Trophoblast cell (in vitro differentiated cells and primary cell): Measurements from ENCODE around the gene METRN.

Experiments used
- DNase-seq, 2 donors: peaks; one replicate each; pipeline ENCODE4 v3.0.0-alpha.2; 2016
- H2AFZ ChIP-seq: 2 replicates; pipeline ENCODE4 v1.6.1; 2013; ENCODE audit warnings: low read length, moderate library complexity, mild to moderate bottlenecking; ENCODE audit not compliant: insufficient read depth, poor library complexity
- H2AK5ac ChIP-seq: 2 replicates; pipeline ENCODE4 v1.6.1; 2013; ENCODE audit warnings: mild to moderate bottlenecking, low read length
- H2BK120ac ChIP-seq: 2 replicates; pipeline ENCODE4 v1.6.1; 2013; ENCODE audit warnings: low read length, mild to moderate bottlenecking, moderate library complexity; ENCODE audit not compliant: insufficient read depth, poor library complexity
- H2BK12ac ChIP-seq: 2 replicates; pipeline ENCODE4 v1.6.1; 2013; ENCODE audit warnings: mild to moderate bottlenecking, low read length, moderate library complexity
- H2BK5ac ChIP-seq: 2 replicates; pipeline ENCODE4 v1.6.1; 2013; ENCODE audit warnings: low read length, low read depth, moderate library complexity, mild to moderate bottlenecking; ENCODE audit not compliant: poor library complexity
- H3K14ac ChIP-seq: 2 replicates; pipeline ENCODE4 v1.6.1; 2013; ENCODE audit warnings: mild to moderate bottlenecking, low read length
- H3K18ac ChIP-seq: 2 replicates; pipeline ENCODE4 v1.6.1; 2013; ENCODE audit warnings: mild to moderate bottlenecking, low read length
- H3K23ac ChIP-seq: 2 replicates; pipeline ENCODE4 v1.6.1; 2013; ENCODE audit warnings: low read length
- H3K27ac ChIP-seq: 2 replicates; pipeline ENCODE4 v1.5.1; 2013; ENCODE audit warnings: low read depth, mild to moderate bottlenecking, inconsistent platforms, low read length, moderate library complexity
- H3K27me3 ChIP-seq: 2 replicates; pipeline ENCODE4 v1.6.1; 2013; ENCODE audit warnings: inconsistent platforms, mild to moderate bottlenecking, low read length, moderate library complexity; ENCODE audit not compliant: insufficient read depth
- H3K36me3 ChIP-seq, 2 experiments: 1 replicate in 1 of 2; 2 replicates in 1 of 2; pipeline ENCODE4 v1.6.1; 2013; ENCODE audit warnings: low read length in 2 of 2, mild to moderate bottlenecking in 2 of 2, moderate library complexity in 1 of 2; ENCODE audit not compliant: insufficient read depth in 2 of 2, control insufficient read depth in 1 of 2
- H3K4ac ChIP-seq: 2 replicates; pipeline ENCODE4 v1.6.1; 2013; ENCODE audit warnings: low read depth, mild to moderate bottlenecking, low read length, moderate library complexity
- H3K4me1 ChIP-seq, 2 experiments: 1 replicate in 1 of 2; 2 replicates in 1 of 2; pipeline ENCODE4 v1.6.1; 2013; ENCODE audit warnings: low read length in 2 of 2, mild to moderate bottlenecking in 2 of 2, moderate library complexity in 1 of 2; ENCODE audit not compliant: insufficient read depth in 2 of 2, control insufficient read depth in 1 of 2
- H3K4me2 ChIP-seq: 2 replicates; pipeline ENCODE4 v1.6.1; 2013; ENCODE audit warnings: inconsistent platforms, mild to moderate bottlenecking, low read length, moderate library complexity
- H3K4me3 ChIP-seq: 2 replicates; pipeline ENCODE4 v1.5.1; 2013; ENCODE audit warnings: mild to moderate bottlenecking, low read depth, low read length, inconsistent platforms
- H3K79me1 ChIP-seq: one replicate; pipeline ENCODE4 v1.6.1; 2013; ENCODE audit warnings: low read length
- H3K79me2 ChIP-seq: 2 replicates; pipeline ENCODE4 v1.6.1; 2013; ENCODE audit warnings: low read length, mild to moderate bottlenecking; ENCODE audit not compliant: control insufficient read depth, insufficient read depth, poor library complexity
- H3K9ac ChIP-seq: 2 replicates; pipeline ENCODE4 v1.6.1; 2013; ENCODE audit warnings: mild to moderate bottlenecking, low read length
- H3K9me3 ChIP-seq: 2 replicates; pipeline ENCODE4 v1.6.1; 2013; ENCODE audit warnings: low read depth, mild to moderate bottlenecking, control low read depth, inconsistent platforms, low read length; ENCODE audit not compliant: insufficient read depth
- H4K12ac ChIP-seq: 2 replicates; pipeline ENCODE4 v1.6.1; 2013; ENCODE audit warnings: low read depth, mild to moderate bottlenecking, low read length, moderate library complexity
- H4K8ac ChIP-seq: 2 replicates; pipeline ENCODE4 v1.6.1; 2013; ENCODE audit warnings: low read depth, mild to moderate bottlenecking, low read length, moderate library complexity
- H4K91ac ChIP-seq: one replicate; pipeline ENCODE4 v1.6.1; 2013; ENCODE audit warnings: low read depth, mild to moderate bottlenecking, low read length, moderate library complexity
- WGBS: extraction: QIAGEN DNeasy Blood & Tissue Kit; methylation state at CpG from one replicate; pipeline ENCODE4 v1.1.7; 2013; ENCODE audit warnings: missing lambda C conversion rate; ENCODE audit not compliant: insufficient read length, insufficient coverage; ENCODE audit errors: extremely low coverage; 5-methylcytosine and 5-hydroxymethylcytosine counted together

Gene METRN

GRCh38 chr16:684961-685696, 29.8 kb upstream of the METRN start:
- no peak overlapping the region for H2AFZ ChIP-seq
- no peak overlapping the region for H2BK120ac ChIP-seq
- H3K4me3 ChIP-seq, result peak overlapping the region; percentile 10
- H3K79me1 ChIP-seq, result peaks cover 14% of the 10 kb centered on the region
- DNase-seq, result no peak
- H4K91ac ChIP-seq, result no peak overlapping the region
- H2AK5ac ChIP-seq, result no peak overlapping the region
- no peak overlapping the region for H3K23ac ChIP-seq
- no CpG with 5 or more reads among the region's 61 CpGs for WGBS
- no peak overlapping the region for H2BK12ac ChIP-seq
- no peak overlapping the region for H3K9ac ChIP-seq
- no peak overlapping the region for H3K14ac ChIP-seq
- H4K8ac ChIP-seq, result peak overlapping the region; percentile 24
- peaks cover 6% of the 10 kb centered on the region for H3K9me3 ChIP-seq
- no peak overlapping the region for H4K12ac ChIP-seq
- H3K4me2 ChIP-seq, result no peak overlapping the region
- peaks cover 54 to 57% of the 10 kb centered on the region in 2 experiments for H3K36me3 ChIP-seq
- H2BK5ac ChIP-seq, result no peak overlapping the region
- no peak overlapping the region for H3K27ac ChIP-seq
- peaks cover 20% of the 10 kb centered on the region for H3K79me2 ChIP-seq
- H3K18ac ChIP-seq, result no peak overlapping the region
- peaks cover 28 to 34% of the 10 kb centered on the region in 2 experiments for H3K4me1 ChIP-seq
- no peaks in the 10 kb centered on the region for H3K27me3 ChIP-seq
- no peak overlapping the region for H3K4ac ChIP-seq

GRCh38 chr16:685967-686366, 29.0 kb upstream of the METRN start:
- no peak overlapping the region for H3K9ac ChIP-seq
- H3K14ac ChIP-seq, result no peak overlapping the region
- peaks cover 11% of the 10 kb centered on the region for H3K79me1 ChIP-seq
- DNase-seq, result no peak
- no peak overlapping the region for H2BK120ac ChIP-seq
- H4K8ac ChIP-seq, result no peak overlapping the region
- no peak overlapping the region for H2AFZ ChIP-seq
- no peak overlapping the region for H4K91ac ChIP-seq
- no peak overlapping the region for H3K4me3 ChIP-seq
- H3K23ac ChIP-seq, result no peak overlapping the region
- no peak overlapping the region for H3K4me2 ChIP-seq
- H3K79me2 ChIP-seq, result peaks cover 14% of the 10 kb centered on the region
- H2BK5ac ChIP-seq, result no peak overlapping the region
- no peak overlapping the region for H3K27ac ChIP-seq
- no peak overlapping the region for H4K12ac ChIP-seq
- peaks cover 6% of the 10 kb centered on the region for H3K9me3 ChIP-seq
- no peak overlapping the region for H3K4ac ChIP-seq
- H3K18ac ChIP-seq, result no peak overlapping the region
- peaks cover 26 to 34% of the 10 kb centered on the region in 2 experiments for H3K4me1 ChIP-seq
- peaks cover 54% of the 10 kb centered on the region in 2 experiments for H3K36me3 ChIP-seq
- no CpG with 5 or more reads among the region's 10 CpGs for WGBS
- no peak overlapping the region for H2BK12ac ChIP-seq
- H2AK5ac ChIP-seq, result no peak overlapping the region
- no peaks in the 10 kb centered on the region for H3K27me3 ChIP-seq

DNA sequence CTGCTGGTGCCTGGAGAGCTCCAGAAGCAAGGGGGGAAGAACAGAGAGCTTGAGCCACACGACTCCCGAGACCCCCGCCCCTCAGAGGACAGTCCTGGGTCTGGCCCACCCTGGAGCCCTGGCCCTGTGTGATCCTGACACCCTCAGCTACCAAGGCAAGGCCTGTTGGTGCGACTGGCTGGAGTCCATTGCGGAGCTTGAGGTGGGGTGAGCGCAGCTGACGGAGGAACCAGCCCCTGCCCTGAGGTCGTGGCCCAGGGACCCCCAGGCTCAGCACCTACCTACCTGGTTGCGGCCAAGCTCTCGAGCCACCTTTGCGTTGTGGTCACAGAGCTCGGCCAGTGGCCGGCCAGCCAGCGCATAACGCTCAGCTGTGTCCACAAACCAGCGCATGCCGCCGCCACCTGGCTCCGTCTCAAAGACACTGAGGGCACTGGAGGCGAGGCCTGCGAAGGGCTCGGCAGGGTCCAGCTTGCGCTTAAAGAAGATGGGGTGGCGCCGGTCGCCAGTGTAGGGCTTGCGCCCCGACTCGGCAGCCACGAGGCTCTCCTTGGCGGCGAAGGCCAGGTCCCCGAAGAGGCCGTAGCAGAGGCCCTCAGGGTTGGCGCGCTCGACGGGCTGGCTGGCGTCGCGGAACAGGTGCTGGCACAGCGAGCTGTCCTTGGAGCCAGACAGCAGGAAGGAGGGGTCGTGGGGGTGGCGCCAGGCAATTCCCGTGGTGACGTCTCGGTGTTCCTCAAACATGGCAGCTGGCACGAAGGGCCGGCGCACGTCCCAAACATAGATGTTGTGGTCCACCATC, 28.3 kb upstream of the METRN start:
- peaks cover 6% of the 10 kb centered on the region for H3K9me3 ChIP-seq
- no peak overlapping the region for H3K4ac ChIP-seq
- H3K4me2 ChIP-seq, result no peak overlapping the region
- no peak overlapping the region for H3K18ac ChIP-seq
- H2AFZ ChIP-seq, result no peak overlapping the region
- no peak overlapping the region for H3K27ac ChIP-seq
- H3K23ac ChIP-seq, result no peak overlapping the region
- no peak for DNase-seq
- H4K91ac ChIP-seq, result no peak overlapping the region
- H3K14ac ChIP-seq, result no peak overlapping the region
- no peak overlapping the region for H3K9ac ChIP-seq
- H3K4me1 ChIP-seq, result peaks cover 22 to 29% of the 10 kb centered on the region in 2 experiments
- WGBS, result no CpG with 5 or more reads among the region's 51 CpGs
- peaks cover 9% of the 10 kb centered on the region for H3K79me2 ChIP-seq
- no peak overlapping the region for H2BK120ac ChIP-seq
- H3K79me1 ChIP-seq, result peaks cover 11% of the 10 kb centered on the region
- H4K8ac ChIP-seq, result no peak overlapping the region
- no peak overlapping the region for H3K4me3 ChIP-seq
- H3K36me3 ChIP-seq, result peaks cover 48% of the 10 kb centered on the region in 2 experiments
- no peak overlapping the region for H4K12ac ChIP-seq
- no peak overlapping the region for H2BK5ac ChIP-seq
- H2AK5ac ChIP-seq, result no peak overlapping the region
- no peak overlapping the region for H2BK12ac ChIP-seq
- H3K27me3 ChIP-seq, result no peaks in the 10 kb centered on the region

GRCh38 chr16:687499-687898, 27.4 kb upstream of the METRN start:
- Histone ChIP-seq H4K8ac (no peak overlapping the region), H3K14ac (no peak overlapping the region), H3K4me2 (no peak overlapping the region), H4K12ac (no peak overlapping the region), H3K4ac (no peak overlapping the region), H2AK5ac (no peak overlapping the region), H2BK5ac (no peak overlapping the region), H3K9me3 (peaks cover 6% of the 10 kb centered on the region), H3K79me2 (peaks cover 8% of the 10 kb centered on the region), H3K27ac (no peak overlapping the region), H3K4me3 (peak overlapping the region; percentile 18), H3K4me1 (peaks cover 17 to 26% of the 10 kb centered on the region in 2 experiments), H3K23ac (no peak overlapping the region), H3K9ac (no peak overlapping the region), H2BK12ac (no peak overlapping the region), H3K36me3 (peaks cover 39% of the 10 kb centered on the region in 2 experiments), H3K27me3 (no peaks in the 10 kb centered on the region), H2BK120ac (no peak overlapping the region), H2AFZ (no peak overlapping the region), H4K91ac (no peak overlapping the region), H3K18ac (no peak overlapping the region), H3K79me1 (peaks cover 11% of the 10 kb centered on the region)
- no CpG with 5 or more reads among the region's 19 CpGs for WGBS
- no peak for DNase-seq
